Neutrophil (primary cell): ENCODE measurements around the gene SHLD2.
"Not testable (repeated sequence)": the region's sequence is repeated elsewhere in the genome, so short reads cannot be mapped to it uniquely, and the experiment has no call there.

ENCODE experiments used
- H3K27ac ChIP-seq: fragments of 200-600 bp; sonication (generic); 2 replicates; pipeline ENCODE4 v1.5.1; 2016; ENCODE audit warnings: mild to moderate bottlenecking, moderate library complexity
- H3K27me3 ChIP-seq: fragments of 200-600 bp; sonication (generic); 2 replicates; pipeline ENCODE4 v1.6.0; 2016; ENCODE audit warnings: mild to moderate bottlenecking
- H3K36me3 ChIP-seq: fragments of 200-600 bp; sonication (generic); 2 replicates; pipeline ENCODE4 v1.5.1; 2017
- H3K4me1 ChIP-seq, 2 experiments: fragments of 200-600 bp in 1 of 2; sonication (generic) in 1 of 2; 1 replicate in 1 of 2; 2 replicates in 1 of 2; pipeline versions ENCODE4 v1.5.1 to v1.6.1; 2013 to 2016; ENCODE audit warnings: low read depth in 1 of 2, low read length in 1 of 2, mild to moderate bottlenecking in 1 of 2, moderate library complexity in 1 of 2; ENCODE audit not compliant: control insufficient read depth in 1 of 2, insufficient read depth in 1 of 2
- H3K4me3 ChIP-seq, 2 experiments: fragments of 200-600 bp in 1 of 2; sonication (generic) in 1 of 2; 1 replicate in 1 of 2; 2 replicates in 1 of 2; pipeline ENCODE4 v1.5.1; 2013 to 2016; ENCODE audit warnings: low read depth in 1 of 2, low read length in 1 of 2, mild to moderate bottlenecking in 1 of 2, moderate library complexity in 1 of 2
- H3K9me3 ChIP-seq: fragments of 200-600 bp; sonication (generic); 2 replicates; pipeline ENCODE4 v1.5.1; 2016

SHLD2 gene

DNA sequence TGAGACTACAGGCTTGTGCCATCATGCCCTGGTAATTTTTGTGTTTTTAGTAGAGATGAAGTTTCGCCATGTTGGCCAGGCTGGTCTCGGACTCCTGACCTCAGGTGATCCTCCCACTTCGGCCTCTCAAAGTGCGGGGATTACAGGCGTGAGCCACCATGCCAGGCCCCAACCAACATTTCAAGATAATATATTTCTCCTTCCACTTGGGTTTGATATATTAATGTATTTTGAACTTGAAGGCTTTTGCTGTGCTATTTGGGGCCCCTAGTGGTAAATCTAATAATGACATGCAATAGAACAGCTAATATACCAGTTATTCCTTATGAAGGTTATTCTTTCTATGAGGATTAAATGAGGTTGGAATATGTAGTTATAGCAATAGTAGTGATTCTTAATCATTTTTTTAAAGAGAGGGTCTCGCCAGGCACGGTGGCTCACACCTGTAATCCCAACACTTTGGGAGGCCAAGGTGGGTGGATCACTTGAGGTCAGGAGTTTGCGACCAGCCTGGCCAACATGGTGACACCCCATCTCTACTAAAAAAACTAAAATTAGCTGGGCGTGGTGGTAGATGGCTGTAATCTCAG is 54.1 kb downstream of the SHLD2 start:
- not testable (repeated sequence) for H3K27ac ChIP-seq, H3K27me3 ChIP-seq, H3K4me3 ChIP-seq, H3K36me3 ChIP-seq, H3K4me1 ChIP-seq, H3K9me3 ChIP-seq

DNA sequence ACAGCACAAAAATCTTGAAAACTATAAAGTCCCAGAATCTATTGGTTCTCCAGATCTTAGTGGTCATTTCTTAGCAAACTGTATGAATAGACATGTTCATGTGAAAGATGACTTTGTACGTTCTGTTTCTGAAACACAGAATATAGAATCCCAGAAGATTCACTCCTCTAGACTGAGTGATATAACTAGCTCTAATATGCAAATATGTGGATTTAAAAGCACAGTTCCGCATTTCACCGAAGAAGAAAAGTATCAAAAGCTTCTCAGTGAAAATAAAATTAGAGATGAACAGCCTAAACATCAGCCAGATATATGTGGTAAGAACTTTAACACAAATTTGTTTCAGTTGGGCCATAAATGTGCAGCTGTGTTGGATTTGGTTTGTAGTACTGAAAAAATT is 56.5 kb downstream of the SHLD2 start:
- H3K4me1 ChIP-seq, H3K9me3 ChIP-seq, H3K4me3 ChIP-seq, H3K27ac ChIP-seq, H3K27me3 ChIP-seq, H3K36me3 ChIP-seq: not testable (repeated sequence)

GRCh38 chr10:87156841-87157240 is 61.8 kb downstream of the SHLD2 start:
- H3K4me1 ChIP-seq, H3K4me3 ChIP-seq, H3K27ac ChIP-seq, H3K9me3 ChIP-seq, H3K36me3 ChIP-seq, H3K27me3 ChIP-seq: not testable (repeated sequence)

DNA sequence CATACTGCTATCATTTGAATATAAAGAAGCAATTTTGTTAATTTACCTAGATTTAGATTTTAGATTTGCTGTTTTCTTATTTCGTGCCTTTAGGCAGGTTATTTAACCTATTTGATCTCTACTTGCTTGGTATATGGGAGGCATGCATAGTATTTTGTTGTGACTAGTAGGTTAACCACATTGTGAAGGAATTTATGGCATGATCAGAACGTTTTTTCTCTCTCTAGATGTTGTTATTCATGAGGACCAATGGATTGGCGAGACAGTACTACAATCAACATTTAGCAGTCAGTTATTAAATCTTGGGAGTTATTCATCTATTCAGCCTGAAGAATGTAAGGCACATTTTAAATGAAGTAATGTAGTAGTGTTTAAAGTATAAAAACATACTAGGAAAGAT is 62.8 kb downstream of the SHLD2 start:
- not testable (repeated sequence) for H3K4me1 ChIP-seq, H3K36me3 ChIP-seq, H3K4me3 ChIP-seq, H3K27ac ChIP-seq, H3K27me3 ChIP-seq, H3K9me3 ChIP-seq

DNA sequence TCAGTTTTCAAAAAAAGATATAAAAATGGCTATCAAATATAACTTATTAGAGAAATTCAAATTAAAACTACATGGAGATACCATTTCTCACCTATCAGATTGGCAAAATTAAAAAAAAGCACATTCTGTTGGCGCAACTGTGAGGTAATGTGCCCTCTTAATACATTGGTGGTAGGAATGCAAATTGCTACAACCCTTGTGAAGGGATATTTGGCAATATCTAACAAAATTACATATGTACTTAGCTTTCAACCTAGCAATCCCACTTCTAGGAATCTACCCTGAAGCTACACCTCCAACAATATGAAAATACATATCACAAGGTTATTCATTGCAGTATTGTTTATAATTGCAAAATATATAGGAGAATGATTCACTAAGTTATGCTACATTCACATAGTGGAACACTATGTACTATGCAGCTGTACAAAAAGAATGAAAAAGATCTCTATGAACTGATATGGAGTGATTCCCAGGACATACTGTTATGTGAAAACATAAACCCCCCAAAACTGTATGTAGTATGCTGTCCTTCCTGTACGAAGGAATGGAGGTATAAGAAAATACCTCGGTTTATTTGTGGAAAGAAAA is 67.8 kb downstream of the SHLD2 start:
- not testable (repeated sequence) for H3K36me3 ChIP-seq

DNA sequence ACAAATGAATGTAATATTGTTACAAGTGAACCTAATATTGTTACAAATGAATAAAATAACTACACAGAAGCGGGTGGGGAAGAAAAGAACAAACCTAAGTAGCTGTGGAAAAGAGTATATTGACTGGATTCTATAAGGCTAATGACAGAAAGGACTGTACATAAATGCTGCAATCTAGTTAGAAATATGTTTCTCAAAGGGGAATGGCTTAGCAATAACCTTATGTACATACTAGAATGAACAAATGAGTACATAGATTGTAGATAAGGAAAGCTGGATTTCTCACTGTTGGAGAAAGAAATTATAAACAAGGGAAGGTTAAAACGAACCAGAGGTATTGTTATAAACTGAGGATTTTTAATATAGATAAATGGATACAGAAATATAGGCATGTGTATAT is 68.4 kb downstream of the SHLD2 start:
- H3K36me3 ChIP-seq, H3K4me1 ChIP-seq, H3K27ac ChIP-seq, H3K4me3 ChIP-seq, H3K9me3 ChIP-seq, H3K27me3 ChIP-seq: not testable (repeated sequence)

More for the DNA sequence above, 67.8 kb downstream of the SHLD2 start:
- not testable (repeated sequence) for H3K9me3 ChIP-seq, H3K4me3 ChIP-seq, H3K27me3 ChIP-seq, H3K4me1 ChIP-seq, H3K27ac ChIP-seq

DNA sequence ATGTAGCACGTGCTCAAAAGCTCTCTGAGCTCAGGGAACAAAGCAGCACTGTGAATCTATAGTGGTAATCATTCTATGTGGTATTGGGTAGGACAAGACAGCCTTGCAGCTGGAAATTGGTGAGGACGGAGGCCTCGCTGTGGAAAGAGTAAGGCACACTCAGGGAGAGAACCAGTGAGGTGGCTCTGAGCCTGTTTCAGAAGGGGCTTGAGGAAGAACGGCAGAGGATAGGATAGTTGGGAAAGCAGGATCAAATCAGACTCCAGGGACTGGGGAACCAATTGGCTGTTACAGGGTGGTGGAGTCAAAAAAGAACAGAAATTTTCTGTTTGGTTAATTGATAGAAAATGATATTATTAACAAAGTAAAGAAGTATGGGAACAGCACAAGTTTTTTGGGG is 74.9 kb downstream of the SHLD2 start:
- H3K27ac ChIP-seq, H3K4me3 ChIP-seq, H3K27me3 ChIP-seq, H3K36me3 ChIP-seq, H3K9me3 ChIP-seq, H3K4me1 ChIP-seq: not testable (repeated sequence)

DNA sequence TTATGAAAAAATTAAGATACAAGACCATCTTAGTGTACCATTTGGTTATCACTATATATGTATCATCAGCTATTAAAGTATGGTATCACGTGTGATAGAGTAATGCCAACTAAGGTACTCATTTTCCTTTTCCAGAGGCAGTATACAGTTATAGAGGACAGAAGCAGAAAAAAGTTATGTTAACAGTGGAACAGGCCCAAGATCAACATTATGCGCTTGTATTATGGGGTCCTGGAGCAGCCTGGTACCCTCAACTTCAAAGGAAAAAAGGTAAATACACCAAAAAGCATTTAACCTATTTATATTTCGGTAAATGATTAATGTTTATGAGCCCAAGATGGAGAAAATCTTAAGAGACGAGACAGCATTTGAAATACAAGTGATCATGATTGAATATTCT is 75.7 kb downstream of the SHLD2 start:
- H3K9me3 ChIP-seq, H3K27ac ChIP-seq, H3K4me1 ChIP-seq, H3K27me3 ChIP-seq, H3K4me3 ChIP-seq, H3K36me3 ChIP-seq: not testable (repeated sequence)

DNA sequence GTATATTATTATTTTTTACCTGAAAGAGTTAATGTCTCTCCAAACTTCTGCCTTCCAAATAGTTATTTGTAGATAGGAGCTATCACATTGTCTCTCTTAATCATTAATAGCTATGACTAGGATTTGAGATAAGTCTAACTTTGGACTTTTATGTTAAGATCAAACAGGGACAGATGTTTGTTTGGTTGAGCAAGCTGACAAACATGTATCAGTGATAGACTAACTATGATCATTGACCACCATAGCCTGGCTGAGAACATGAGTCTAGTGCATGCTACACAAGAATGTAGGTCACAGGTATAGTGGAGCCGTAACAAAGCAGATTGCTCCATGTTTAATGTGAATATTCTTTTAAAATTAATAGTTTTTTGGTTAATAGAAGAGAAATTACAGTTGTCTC is 76.7 kb downstream of the SHLD2 start:
- H3K36me3 ChIP-seq, H3K27ac ChIP-seq, H3K27me3 ChIP-seq, H3K4me3 ChIP-seq, H3K9me3 ChIP-seq, H3K4me1 ChIP-seq: not testable (repeated sequence)

DNA sequence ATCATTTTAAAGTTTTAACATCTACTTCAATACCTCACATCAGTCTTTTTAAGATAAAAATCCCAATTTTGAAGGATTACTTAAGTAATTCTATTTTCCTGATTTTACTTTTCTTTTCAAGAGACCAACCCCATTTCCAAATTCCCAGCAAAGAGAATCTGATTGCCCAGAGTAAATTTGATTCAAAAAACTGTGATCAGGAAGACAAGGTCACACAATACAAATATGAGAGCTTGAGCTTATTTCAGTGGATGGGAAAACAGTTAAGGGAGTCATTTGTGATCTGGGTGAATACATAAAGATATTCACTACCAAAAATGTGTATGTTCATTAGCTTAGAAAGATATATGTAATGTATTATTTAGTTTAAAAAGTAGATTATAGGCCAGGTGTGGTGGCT is 77.2 kb downstream of the SHLD2 start:
- H3K4me1 ChIP-seq, H3K9me3 ChIP-seq, H3K36me3 ChIP-seq, H3K27me3 ChIP-seq, H3K4me3 ChIP-seq, H3K27ac ChIP-seq: not testable (repeated sequence)

DNA sequence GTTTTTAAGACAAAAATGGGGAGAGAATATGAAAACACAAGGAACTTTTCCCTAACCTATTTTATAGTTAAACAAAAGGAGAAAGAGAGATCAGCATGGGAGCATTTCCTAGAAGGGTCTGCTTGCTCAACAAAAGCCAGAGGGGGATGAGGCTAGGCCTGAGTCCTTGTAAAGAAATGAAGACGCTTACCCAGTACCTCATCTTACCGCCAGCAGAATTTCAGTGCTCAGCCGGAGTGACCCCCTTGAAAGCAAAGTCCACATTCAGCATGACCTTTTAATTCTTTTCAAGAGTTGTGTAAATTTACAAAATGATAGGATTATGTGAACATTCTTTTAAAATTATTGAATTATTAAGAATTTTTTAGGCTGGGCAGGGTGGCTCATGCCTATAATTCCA is 82.6 kb downstream of the SHLD2 start:
- H3K4me3 ChIP-seq, H3K4me1 ChIP-seq, H3K9me3 ChIP-seq, H3K27me3 ChIP-seq, H3K27ac ChIP-seq, H3K36me3 ChIP-seq: not testable (repeated sequence)

- H3K4me3 ChIP-seq, H3K36me3 ChIP-seq, H3K4me1 ChIP-seq, H3K27me3 ChIP-seq, H3K9me3 ChIP-seq, H3K27ac ChIP-seq: not testable (repeated sequence)
Measured at GRCh38 chr10:87184421-87184820, 89.4 kb downstream of the SHLD2 start.

DNA sequence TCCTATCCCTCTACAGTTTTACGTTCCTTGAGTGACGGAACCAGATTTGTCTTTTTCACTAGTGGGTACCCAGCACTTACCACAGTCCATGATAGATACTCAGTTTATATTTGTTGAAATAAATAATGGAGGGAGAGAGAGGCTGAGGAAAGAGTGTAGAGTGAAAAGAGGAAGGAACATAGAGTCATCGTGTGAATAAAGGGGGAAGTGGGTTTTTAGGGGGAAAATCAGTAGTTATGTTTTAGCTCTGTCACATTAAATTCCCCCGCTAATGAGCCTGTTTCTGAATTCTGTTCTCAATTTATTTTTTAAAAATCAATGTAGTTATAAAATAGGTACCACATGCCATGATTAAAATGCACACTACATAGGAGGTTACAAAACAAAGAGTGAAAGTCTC is 91.0 kb downstream of the SHLD2 start:
- H3K4me1 ChIP-seq, H3K27ac ChIP-seq, H3K4me3 ChIP-seq, H3K27me3 ChIP-seq, H3K9me3 ChIP-seq, H3K36me3 ChIP-seq: not testable (repeated sequence)

- H3K4me3 ChIP-seq, H3K27me3 ChIP-seq, H3K4me1 ChIP-seq, H3K9me3 ChIP-seq, H3K36me3 ChIP-seq, H3K27ac ChIP-seq: not testable (repeated sequence)
Measured at GRCh38 chr10:87187573-87187972, 92.6 kb downstream of the SHLD2 start.

DNA sequence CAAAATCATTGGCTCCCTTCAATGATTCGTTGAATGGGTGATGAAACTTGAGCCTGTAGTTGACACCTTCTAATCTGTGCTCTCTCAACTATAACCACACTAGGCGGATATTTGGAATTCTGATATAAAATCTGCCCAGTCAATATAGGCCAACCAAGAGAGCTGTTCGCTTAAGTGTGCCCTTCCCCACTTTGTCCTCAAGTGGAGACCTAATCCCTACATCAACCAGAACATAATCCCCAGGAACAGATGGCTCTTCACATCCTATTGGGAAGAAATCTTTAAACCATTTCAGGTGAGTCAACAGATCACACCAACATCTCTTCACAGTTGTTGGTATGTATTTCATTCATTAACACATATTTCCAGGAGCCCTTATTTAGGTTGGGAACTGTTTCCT is 96.8 kb downstream of the SHLD2 start:
- H3K9me3 ChIP-seq, H3K4me3 ChIP-seq, H3K27me3 ChIP-seq, H3K27ac ChIP-seq, H3K4me1 ChIP-seq, H3K36me3 ChIP-seq: not testable (repeated sequence)
